AG09319 (cell line): ENCODE results near the gene TMEM121B.

Source experiments
- DNase-seq: peaks from one replicate; pipeline ENCODE4 v3.0.0-alpha.2; 2010; ENCODE audit warnings: low read depth; ENCODE audit errors: extremely low read depth
- CTCF ChIP-seq: IDR thresholded peaks from 2 replicates; pipeline ENCODE4 v1.5.1; 2011; ENCODE audit warnings: low read depth, mild to moderate bottlenecking, inconsistent platforms, low read length, moderate library complexity

Gene TMEM121B

GRCh38 chr22:17086788-17087497 is 34.2 kb downstream of the TMEM121B start:
- no peak for DNase-seq
- no peak for TF ChIP-seq CTCF

GRCh38 chr22:17086296-17086695 is 34.9 kb downstream of the TMEM121B start:
- DNase-seq: no peak
- no peak for TF ChIP-seq CTCF

- DNase-seq: no peak
These were observed 35.6 kb downstream of the TMEM121B start for GRCh38 chr22:17085277-17086181.

GRCh38 chr22:17084554-17085276 is 36.4 kb downstream of the TMEM121B start, which contains the start of gene IL17RA:
Gene IL17RA (plus strand): TSS chr22:17085000. CDS start chr22:17085092, 92 bp downstream.
- no peak for TF ChIP-seq CTCF
- DNase-seq: peak; percentile 51

More at GRCh38 chr22:17085277-17086181, 35.6 kb downstream of the TMEM121B start:
- no peak for TF ChIP-seq CTCF

GRCh38 chr22:17083811-17084441 is 37.2 kb downstream of the TMEM121B start:
- no peak for TF ChIP-seq CTCF
- no peak for DNase-seq

- TF ChIP-seq CTCF: no peak
- DNase-seq: no peak
These were observed 37.9 kb downstream of the TMEM121B start for GRCh38 chr22:17083255-17083654.
